Stimulated activated CD4-positive, alpha-beta T cell treated with anti-CD3 and anti-CD28 coated beads, Interleukin-1b, Interleukin-23, amount 100 ng/mL, for 4 hours (primary cell): Measurements from ENCODE around the gene CD276.
"Not testable (repeated sequence)": the region's sequence is repeated elsewhere in the genome, so short reads cannot be mapped to it uniquely, and the experiment has no call there.

Experiments used
- DNase-seq, 2 donors: peaks; one replicate each; pipeline ENCODE4 v3.0.0-alpha.2; 2020; ENCODE audit warnings: low read depth in 2 of 2

The CD276 gene

DNA sequence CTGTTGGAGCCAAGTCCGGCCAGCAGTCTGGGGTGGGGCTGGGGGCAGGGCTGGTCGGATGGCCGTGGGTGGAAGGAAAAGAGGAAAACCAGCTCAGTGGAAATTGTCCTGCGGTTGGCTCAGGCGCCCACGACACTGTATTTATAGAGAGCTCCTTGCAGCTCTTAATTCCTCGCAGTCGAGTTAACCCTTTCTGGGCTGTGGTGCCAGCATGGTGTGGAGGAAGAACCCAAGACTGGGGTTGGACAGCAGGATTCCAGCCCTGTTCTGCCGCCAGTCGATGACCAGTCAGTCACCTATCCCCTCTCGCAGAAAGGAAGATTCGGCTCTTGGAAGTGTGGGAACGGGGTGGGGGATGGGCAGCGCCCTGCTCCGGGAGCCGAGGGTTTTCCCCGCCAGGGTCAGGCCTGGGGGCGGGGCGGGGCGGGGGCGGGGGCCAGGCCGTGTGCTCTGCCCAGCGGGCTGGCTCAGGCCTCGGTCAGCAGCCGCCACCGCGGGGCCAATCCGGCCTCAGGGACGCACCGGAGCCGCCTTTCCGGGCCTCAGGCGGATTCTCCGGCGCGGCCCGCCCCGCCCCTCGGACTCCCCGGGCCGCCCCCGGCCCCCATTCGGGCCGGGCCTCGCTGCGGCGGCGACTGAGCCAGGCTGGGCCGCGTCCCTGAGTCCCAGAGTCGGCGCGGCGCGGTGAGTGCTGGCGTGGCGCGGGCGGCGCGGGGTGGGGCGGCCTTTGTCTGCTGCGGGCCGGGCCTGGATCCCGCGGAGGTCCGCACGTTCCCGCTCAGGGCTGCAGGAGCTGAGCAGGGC is at the start of gene CD276:
Gene CD276 (plus strand): TSS at position 607 of the 804 bp plus-strand sequence. CDS start 15,257 bp downstream, outside the sequence.
- DNase-seq: peak in 1 of 2 donors; percentile 15

DNA sequence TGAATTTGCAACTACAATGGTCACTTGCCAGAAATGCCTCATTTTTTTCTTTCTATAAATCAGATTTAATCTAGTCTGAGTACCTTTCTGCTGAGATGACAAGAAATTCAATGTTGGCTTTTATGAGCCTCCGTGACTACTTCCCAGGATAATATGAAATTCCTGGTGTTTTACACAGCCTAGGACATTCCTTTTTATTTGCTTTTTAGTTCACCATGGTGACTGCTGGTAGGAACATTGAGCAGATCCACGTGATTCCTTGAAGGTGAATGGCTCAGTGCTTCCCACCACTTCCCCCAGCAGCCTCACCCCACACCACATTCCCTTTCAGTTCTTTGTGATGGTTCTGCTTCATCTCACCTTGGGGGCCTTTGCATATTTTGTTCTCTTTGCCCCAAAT is 46.7 kb upstream of the CD276 start:
- DNase-seq: no peak

- DNase-seq: not testable (repeated sequence)
These were observed 44.7 kb upstream of the CD276 start for GRCh38 chr15:73639464-73639863.

- no peak for DNase-seq
These were observed 36.7 kb upstream of the CD276 start for GRCh38 chr15:73647259-73648013.

- DNase-seq: no peak
These were observed 36.2 kb upstream of the CD276 start for GRCh38 chr15:73648014-73648295.

DNA sequence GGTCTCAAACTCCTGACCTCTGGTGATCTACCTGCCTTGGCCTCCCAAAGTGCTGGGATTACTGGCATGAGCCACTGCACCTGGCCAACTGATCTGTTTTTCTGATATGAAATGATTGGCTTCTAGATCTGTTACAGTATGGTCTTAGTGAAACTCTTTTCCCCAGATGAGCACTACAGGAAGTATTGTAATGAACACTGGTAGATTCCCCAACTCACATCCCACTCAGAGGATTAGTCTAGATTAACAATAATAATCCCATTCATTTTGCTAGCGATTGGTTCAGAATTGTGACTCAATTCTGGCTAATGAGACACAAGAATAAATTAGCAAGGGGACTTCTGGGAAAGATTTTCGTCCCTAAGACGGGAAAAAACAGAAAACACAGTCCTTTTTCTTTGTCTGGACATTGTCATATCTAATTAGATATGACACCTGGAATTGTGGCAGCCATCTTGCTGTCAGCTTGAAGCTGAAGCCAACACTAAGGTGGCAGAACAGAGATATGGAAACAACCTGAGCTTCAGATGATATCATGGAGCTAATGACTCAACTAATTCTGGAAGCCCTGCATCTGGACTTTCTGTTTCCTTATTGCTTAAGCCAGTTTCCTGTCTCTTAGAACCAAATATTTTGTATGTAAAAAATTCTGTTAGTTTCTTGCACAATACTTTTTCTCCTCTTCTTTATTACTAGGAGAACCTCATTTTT is 33.6 kb upstream of the CD276 start:
- DNase-seq: no peak

DNA sequence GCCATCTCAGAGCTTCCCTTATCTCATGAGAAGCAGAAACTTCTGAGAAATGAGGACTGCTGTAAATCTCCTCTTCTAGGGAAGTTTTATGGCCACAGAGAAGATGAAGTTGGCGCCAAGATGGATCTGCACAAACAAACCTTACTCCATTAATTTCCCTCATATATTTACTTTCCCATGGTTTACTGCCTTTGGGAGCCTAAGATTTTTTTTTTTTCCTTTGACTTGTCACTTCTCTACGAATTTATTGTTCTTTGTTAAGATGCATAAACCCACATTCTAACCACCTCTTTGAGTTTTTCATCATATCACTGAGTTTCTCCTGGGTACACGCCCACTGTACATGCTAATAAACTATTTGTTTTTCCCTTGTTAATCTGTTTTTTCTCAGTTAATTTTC is 29.5 kb upstream of the CD276 start:
- no peak for DNase-seq

- DNase-seq: no peak
These were observed 28.5 kb upstream of the CD276 start for GRCh38 chr15:73655724-73656123.

DNA sequence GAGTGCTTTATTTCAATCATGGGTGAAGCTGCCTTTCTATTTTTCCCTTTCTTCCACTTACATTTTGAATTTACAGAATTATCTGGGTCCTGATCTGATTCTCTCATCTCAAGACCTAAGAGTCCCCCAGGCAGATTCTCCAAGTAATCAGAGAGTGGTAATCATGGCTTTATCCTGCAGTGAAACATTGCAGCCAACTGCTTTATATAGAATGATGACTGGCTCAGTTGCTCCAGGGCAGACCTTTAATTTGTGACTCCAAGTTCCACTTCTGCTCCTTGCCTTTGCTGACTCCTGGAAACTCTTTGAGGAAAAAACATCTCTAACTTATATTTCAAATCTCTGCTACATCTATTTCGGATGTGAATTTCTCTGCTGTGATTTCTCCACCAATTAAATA is 25.5 kb upstream of the CD276 start:
- no peak for DNase-seq

DNA sequence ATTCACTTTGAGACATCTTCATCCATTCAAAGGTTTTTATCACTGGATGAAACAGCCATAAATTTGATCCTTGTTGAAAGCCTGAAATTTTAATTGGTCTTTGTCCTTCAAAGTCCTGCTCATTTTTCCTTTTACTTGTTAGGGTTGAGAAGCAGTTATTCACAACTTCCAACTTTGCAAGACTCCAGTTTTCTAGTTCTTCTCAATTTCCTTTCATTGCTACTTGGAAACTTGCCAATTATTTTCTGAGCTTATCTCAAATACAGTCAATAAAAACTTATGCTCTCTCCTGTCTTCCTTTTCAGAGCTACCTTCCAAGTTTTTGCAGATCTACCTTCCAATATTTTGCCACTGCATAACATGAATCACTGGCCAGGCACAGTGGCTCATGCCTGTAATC is 23.7 kb upstream of the CD276 start:
- DNase-seq: no peak

- DNase-seq: no peak
These were observed 9.6 kb upstream of the CD276 start for GRCh38 chr15:73674587-73674986.

DNA sequence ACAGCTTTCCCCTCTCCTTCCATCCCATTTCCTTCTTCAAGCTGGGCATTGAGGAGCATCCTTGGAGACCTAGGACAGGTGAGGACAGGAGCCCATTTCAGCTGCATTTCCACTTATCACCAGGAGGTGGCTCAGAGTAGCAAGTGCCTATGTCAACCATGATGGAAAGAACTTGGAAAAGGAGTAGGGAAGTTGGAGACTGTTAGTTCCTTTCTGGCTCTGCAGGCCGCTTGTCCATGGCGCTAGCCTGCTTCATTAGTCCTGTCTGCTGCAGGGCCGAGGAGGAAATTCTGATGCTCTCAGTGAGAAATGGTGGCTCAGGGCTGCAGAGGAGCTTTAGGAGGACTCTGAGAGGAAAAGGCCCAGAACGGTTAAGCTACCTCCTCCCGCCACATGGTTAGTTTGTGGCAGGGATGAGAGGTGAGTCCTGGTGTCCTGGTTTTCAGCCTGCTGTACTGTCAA is 7.0 kb upstream of the CD276 start:
- DNase-seq: peak; percentile 29 to 40

- DNase-seq: no peak
These were observed 6.5 kb upstream of the CD276 start for GRCh38 chr15:73677733-73678132.

GRCh38 chr15:73678498-73678897 is 5.7 kb upstream of the CD276 start:
- no peak for DNase-seq

GRCh38 chr15:73679180-73679579 is 5.0 kb upstream of the CD276 start:
- DNase-seq: no peak

DNA sequence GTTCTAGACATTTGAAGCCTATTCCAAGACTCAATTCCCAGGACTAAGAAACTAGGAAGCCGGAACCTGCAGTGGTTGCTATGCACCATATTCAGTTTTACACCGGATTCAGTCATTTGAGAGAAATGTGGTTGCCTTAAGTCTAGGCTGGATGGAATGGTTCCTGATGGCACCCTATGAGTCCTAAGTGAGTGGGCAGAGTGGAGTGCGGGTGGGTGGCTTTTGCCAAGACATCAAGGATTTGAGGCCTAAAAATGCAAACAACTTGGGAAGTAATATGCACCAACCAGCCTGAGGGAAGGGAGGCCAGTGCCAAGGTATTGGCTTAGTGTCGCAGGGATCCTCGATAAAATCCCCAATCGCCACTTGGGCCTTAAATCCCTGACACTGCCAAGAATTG is 4.2 kb upstream of the CD276 start:
- DNase-seq: no peak

- no peak for DNase-seq
These were observed 3.6 kb upstream of the CD276 start for GRCh38 chr15:73680549-73680948.

DNA sequence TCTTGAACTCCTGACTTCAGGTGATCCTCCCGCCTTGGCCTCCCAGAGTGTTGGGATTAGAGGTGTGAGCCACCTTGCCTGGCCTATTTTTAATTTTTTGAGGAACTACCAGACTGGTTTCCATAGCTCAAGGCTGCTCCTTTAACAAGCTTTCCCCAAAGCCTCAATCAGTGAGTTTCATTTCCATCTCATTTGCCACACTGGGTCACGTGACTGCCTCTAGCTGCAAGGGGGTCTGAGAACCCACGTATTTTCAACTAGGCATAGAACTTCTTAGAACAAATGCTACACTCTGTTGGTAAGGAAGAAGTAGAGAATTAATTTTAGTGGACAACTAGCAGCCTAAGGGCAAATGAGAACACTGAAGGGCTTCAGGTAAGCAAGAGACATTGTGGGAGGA is 3.1 kb upstream of the CD276 start:
- DNase-seq: no peak

DNA sequence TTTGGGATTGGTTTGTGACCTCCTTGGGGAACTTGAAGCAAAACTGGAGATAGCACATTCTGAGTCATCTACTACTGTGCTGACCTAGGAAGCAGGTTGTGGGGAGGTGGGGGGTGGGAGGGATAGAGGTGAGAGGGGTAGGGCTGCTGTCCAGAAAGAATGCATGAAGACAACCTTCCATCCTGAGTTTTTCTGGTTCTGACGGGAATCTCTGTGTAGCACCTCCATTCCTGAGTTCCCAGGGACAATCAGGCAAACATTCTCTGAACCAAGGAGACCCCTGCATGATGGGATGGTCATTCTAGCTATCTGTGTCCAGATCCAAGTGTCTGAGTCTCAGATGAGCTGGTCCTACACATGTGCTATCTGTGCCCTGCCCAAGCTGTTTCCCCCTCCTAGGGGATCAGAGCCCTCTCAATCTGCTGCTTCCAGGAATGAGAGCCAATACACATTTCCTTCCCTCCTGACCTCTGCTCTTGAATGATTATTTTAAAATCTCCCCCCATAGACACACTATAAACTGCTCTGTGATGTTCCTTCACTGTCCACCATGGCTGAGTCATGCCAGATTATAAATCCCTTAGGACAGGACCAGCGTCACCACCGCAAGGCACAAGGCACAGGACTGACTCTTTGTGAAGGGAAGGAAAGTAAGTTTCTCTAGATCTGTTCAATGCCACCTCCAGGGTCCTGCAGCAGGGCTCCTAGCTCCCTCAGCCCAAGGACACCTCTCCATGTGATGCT is 2.2 kb upstream of the CD276 start:
- no peak for DNase-seq

DNA sequence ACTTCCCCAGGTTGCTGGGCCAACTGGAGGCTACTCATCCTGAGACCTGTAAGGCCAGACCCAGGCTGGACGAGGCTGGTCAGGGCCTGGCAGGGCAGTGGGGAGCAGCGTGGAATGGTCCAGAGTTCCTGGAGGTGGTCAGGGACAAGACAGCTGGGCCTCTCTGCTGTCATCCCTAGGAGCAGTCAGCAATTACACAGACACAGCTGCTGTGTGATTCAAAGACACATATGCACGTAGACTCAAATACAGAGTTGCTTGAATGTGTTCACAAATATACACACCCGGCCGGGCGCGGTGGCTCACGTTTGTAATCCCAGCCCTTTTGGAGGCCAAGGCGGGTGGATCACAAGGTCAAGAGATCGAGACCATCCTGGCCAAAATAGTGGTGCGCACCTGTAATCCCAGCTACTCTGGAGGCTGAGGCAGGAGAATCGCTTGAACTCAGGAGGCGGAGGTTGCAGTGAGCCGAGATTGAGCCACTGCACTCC is 1.5 kb upstream of the CD276 start:
- no peak for DNase-seq

- no peak for DNase-seq
These were observed 866 bp upstream of the CD276 start for GRCh38 chr15:73683257-73683776.
